Pons (tissue), 1 donor: ENCODE results near the gene ITGAE.
"Not testable (repeated sequence)": the region's sequence is repeated elsewhere in the genome, so short reads cannot be mapped to it uniquely, and the experiment has no call there.

Experiments
- DNase-seq: peaks from one replicate; pipeline ENCODE4 v3.0.0-alpha.2; 2016; ENCODE audit warnings: low spot score

ITGAE gene

DNA sequence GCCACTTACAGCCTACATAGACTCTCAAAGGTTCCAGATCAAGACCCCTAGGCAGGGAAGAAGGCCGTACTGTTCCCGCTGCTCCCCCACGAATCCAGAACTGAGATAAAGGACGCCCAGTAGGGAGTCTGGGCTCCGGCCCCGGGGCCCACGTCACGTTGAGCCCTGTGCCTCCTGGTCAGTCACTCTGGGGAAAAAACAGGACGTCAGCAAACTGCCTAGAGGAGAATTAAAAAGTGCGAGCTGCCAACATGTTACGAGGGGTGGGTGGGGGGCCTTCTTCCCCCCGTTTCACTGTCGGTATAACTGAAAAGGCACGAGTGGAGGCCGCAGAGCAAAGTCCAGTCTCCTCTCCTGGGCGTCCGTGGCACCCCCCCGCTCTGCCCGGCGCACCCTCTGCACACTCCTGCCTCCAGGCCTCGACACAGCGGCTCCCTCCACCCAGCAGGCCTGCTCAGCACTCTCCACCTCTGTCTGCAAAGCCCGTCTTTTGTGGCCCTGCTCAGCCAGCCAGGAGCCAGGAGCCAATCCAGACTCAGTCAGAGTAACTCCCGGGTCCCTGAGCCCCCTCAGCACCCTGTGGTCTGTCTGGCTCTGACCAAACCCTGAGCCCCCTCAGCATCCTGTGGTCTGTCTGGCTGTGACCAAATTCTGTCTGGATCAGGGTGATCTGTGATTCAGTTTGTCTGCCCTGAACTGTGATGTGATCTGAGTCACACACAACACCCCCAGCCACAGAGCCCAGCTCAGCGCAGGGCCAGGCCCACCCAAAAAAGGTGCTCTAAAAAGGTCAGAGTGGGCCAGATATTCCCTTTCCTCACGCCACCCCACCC, 6.2 kb downstream of the ITGAE start:
- no peak for DNase-seq

DNA sequence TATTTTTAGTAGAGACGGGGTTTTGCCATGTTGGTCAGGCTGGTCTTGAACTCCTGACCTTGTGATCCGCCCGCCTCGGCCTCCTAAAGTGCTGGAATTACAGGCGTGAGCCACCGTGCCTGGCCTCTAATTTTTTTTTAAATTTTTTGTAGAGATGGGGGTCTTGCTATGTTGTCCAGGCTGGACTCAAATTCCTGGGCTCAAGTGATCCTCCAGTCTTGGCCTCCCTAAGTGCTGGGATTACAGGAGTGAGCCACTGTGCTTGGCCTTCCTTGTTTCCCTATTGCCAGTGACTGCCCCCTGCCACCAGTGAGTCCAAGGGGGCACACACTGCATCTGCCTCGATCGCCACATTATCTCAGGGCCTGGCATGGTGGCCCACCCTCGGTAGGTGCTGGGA, 6.8 kb downstream of the ITGAE start:
- DNase-seq: not testable (repeated sequence)

DNA sequence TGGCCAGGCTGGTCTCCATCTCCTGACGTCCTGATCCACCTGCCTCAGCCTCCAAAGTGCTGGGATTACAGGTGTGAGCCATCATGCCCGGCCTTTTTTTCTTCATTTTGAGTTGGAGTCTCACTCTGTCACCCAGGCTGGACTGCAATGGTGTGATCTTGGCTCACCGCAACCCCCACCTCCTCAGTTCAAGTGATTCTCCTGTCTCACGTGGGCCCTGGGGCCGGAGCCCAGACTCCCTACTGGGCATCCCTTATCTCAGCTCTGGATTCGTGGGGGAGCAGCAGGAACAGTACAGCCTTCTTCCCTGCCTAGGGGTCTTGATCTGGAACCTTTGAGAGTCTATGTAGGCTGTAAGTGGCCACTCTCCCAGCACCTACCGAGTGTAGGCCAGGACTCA, 7.7 kb downstream of the ITGAE start:
- not testable (repeated sequence) for DNase-seq

DNA sequence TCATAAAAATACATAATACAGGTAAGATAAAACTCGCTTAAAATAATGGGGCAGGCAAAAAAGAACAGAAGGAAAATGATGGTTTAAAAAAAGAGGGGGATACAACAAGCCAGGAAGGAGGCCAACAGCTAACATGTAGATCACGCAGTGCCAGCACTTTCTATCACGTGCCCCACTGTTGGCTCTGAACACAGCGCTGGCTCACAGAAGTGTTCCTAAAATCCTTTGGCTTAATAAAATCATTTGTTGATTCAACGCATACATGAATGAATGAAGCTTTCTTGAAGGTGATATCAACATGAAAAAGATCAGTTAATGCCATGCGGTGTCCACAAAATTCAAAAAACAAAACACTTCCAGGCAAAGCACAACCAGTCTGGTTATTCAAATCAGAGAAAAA, 8.5 kb downstream of the ITGAE start:
- peak; percentile 65 for DNase-seq

DNA sequence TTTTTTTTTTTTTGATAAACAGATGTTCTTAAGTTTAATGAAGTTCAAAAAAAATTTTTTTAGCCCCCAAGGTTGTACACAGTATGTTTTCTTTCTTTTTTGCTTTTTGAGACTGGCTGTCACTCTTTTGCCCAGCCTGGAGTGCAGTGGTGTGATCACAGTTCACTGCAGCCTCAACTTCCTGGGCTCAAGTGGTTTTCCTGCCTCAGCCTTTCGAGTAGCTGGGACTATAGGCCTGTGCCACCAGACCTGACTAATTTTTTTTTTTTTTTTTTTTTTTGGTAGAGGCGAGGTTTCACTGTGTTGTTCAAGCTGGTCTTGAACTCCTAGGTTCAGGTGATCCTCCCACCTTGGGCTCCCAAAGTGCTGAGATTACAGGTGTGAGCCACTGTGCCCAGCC, 12.8 kb downstream of the ITGAE start:
- DNase-seq: no peak

DNA sequence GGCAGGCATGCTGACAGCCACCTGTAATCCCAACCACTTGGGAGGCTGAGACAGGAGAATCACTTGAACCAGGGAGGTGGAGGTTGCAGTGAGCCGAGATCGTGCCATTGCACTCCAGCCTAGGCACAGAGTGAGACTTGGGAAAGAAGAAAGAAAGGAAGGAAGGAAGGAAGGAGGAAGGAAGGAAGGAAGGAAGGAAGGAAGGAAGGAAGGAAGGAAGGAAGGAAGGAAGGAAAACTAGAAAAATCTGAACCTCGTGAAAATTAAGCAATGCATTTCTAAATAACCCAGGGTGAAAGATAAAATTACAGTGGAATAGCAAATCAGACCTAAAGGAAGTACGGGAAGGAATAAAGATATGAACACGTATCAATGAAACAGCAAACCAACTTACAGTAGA, 15.7 kb downstream of the ITGAE start:
- not testable (repeated sequence) for DNase-seq

GRCh38 chr17:3782751-3783150, 18.2 kb downstream of the ITGAE start:
- DNase-seq: no peak

- DNase-seq: no peak
Measured at GRCh38 chr17:3780986-3781385, 20.0 kb downstream of the ITGAE start.

- DNase-seq: no peak
Measured at GRCh38 chr17:3777366-3778120, 23.4 kb downstream of the ITGAE start.

GRCh38 chr17:3773966-3774365, 27.0 kb downstream of the ITGAE start:
- no peak for DNase-seq

DNA sequence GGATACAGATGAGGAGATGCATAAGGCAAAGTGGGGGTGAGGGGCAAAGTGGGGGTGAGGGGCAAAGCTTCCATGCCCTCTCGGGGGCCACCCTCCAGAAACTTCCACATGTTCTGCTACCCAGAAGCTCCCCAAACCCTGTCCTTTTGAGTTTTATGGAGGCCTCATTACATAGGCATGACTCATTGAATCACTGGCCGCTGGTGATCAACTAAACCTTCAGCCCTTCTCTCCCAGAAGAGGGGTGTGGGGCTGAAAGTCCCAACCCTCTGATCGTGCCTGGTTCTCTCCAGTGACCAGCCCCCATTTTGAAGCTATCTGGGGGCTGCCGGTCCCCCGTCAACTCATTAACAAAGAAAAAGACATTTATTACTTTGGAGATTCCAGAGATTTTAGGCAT, 27.5 kb downstream of the ITGAE start:
- no peak for DNase-seq

DNA sequence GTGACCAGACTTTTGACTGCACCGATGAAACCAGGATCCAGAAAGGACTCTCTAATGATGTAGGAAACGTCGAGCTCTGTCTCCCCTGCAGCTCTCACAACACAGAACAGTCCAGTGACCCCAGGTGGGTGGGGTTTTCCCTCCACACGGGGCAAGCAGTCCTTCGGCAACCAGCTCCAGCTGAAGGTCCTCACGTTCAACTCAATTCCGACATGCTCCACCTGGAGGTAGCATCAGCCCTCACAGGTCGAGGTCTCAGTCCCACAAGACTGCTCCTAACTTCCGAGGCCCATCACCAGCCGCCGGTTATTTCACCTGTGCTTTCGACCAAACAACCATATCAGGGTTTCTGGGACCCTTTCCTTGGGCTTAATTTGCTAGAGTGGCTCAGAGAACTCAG, 28.2 kb downstream of the ITGAE start:
- no peak for DNase-seq

- DNase-seq: no peak
Measured at GRCh38 chr17:3771140-3771539, 29.8 kb downstream of the ITGAE start.

DNA sequence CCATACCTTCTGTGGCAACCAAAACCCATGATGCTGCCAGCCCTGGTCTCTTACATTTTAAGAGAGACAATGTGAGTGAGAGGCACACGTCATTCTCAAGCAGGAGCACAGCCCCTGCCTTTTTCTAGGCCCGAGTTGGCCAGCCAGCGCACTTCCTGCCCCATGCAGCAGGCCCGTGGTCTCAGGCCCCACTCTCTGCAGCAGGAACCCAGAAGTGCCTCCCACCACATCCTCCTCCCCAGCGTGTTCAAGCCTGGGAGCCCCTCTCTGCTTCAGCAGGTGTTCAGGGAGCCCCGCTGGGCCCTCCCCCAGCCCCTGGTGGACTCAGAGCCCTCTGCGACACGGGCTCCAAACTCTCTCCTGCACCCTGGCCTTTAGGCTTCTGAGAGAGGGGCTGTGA, 30.5 kb downstream of the ITGAE start:
- DNase-seq: no peak

DNA sequence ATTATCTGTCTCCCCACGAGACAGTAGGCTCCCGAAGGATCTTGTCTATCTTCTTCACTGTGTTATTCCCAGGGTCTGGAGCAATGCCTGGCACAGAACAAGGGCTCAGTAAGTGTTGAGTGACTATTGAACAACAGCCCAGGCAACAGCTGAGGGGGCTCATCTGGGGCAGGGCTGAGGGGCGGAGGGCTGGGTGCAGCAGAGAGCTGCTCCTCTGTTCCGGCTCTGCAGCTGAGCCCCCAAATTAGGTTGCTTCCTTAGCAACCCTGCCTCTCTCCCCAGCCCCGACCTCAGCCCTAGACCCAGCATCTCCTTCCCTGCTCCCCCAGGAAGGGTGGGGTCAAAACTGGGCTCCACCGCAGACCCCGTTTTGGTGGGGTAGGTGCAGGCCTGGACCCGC, 32.2 kb downstream of the ITGAE start:
- no peak for DNase-seq

DNA sequence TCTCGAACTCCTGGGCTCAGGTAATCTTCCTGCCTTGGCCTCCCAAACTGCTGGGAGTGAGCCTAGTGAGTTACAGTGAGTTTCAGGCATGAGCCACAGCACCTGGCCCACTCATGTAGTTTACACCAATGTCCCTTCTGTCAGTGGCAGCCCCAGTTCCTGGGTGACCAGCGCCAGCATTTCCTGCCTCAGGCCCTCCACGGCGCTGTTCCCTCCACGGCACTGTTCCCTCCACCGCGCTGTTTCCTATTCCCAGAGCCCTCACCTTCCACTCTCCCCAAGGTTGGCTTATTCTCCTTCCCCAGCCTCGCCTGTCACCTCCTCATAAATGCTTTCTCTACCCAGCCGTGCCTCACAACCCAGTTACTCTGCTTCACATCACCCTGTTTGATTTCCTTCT, 32.6 kb downstream of the ITGAE start:
- DNase-seq: no peak

DNA sequence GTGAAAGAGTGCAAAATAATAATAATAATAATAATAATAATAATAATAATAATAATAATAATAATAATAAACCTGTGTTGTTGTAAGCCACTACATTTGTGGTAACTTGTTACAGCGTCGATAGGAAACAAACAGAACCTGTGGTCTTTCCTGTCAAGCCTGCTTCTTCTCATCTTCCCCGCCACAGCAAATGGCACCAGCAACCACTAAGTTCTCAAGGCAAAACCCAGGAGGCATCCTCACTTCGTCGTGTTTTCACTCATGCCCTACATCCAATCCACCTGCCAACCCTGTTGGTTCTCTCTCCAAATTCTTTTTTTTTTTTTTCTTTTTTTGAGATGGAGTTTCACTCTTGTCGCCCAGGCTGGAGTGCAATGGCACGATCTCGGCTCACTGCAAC, 34.2 kb downstream of the ITGAE start:
- DNase-seq: no peak

- DNase-seq: no peak
Measured at GRCh38 chr17:3765981-3766380, 35.0 kb downstream of the ITGAE start.

DNA sequence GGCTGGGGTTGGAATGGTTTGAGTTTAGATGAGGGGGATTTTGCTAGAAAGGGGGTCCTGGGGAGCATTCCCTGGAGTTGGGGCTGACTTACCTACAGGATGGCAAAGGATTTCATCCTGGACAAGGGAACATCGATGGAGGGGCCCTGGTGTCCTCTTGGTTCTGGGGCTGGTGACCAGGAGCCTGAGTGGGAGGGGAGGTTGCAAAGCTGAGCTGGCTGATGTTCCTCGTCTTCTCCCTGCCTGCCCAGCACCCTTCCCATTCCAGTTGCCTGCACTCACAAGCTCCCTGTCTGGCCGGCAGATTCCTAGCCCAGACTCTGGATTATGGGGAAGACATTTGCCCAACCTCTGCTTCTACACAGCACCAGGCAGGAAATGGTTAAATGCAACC, 37.2 kb downstream of the ITGAE start:
- DNase-seq: no peak

DNA sequence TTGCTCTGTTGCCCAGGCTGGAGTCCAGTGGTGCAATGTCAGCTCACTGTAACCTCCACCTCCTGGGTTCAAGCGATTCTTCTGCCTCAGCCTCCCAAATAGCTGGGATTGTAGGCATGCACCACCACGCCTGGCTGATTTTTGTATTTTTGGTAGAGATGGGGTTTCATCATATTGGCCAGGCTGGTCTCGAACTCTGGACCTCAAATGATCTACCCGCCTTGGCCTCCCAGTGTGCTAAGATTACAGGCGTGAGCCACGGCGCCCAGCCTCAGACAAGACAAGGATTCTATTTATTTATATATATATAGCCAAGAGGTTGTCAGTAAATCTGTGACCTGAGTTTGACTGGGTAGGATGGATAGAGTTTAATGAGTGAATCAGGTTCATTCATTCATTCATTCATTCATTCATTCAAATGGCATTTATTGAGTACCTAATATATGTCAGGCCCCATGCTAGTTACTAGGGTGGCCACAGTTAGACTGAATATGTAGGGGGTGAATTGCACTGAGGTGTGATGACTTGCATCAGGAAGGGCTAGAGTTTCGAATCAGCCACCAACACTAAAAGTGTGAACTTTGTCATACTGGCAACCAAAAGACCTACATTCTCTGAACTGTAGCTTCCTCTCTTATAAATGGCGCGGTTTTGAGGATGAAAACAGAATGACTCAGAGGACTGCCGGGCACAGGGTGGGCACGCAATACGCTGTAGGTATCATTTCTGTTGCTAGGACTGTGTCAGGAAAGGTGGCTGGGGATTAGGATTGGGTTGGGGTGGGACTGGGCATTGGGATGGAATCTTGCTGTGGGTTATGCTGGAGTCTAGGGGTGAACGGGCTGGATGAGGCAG, 37.8 kb downstream of the ITGAE start:
- no peak for DNase-seq

DNA sequence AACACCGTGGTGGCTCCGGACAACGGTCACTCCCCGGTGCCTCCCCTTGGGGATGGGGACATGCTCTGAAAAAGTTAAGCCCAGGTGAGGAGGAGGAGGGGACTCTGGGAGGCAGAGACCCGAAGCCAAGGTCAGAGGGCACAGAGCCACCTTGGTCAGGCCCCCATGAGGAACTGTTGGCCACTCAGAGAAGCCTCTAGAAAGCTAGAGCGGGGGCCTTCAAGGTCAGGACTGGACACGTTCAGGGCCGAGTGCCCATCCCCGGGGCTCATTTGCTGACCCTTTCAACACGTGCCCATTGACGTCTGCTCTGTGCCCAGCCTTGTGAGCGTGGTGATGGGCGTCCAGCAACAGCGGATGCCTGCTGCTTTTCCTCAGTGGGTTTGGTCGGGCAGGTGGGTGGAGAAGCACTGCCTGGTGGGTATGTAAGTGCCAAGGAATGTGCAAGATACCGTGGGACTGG, 39.0 kb downstream of the ITGAE start:
- DNase-seq: no peak
